ENCODE results near the gene NFS1.

NFS1 gene

GRCh38 chr20:35637276-35637675 lies 61.9 kb downstream of the NFS1 start:
- DNase-seq (ENCODE audit: low spot score), result no peak

- DNase-seq (ENCODE audit: low spot score), result no peak
Measured at GRCh38 chr20:35636095-35636494, 63.1 kb downstream of the NFS1 start.

- DNase-seq (ENCODE audit: low spot score), result no peak
Measured at GRCh38 chr20:35635652-35636051, 63.5 kb downstream of the NFS1 start.

- DNase-seq (ENCODE audit: low spot score), result no peak
Measured at GRCh38 chr20:35632539-35633115, 66.5 kb downstream of the NFS1 start.

GRCh38 chr20:35630636-35631035 lies 68.5 kb downstream of the NFS1 start:
- no peak for DNase-seq (ENCODE audit: low spot score)

GRCh38 chr20:35629427-35630145 lies 69.6 kb downstream of the NFS1 start:
- no peak for DNase-seq (ENCODE audit: low spot score)

- DNase-seq (ENCODE audit: low spot score), result no peak
Measured at GRCh38 chr20:35627121-35627520, 72.0 kb downstream of the NFS1 start.

GRCh38 chr20:35626386-35627001 lies 72.7 kb downstream of the NFS1 start:
- DNase-seq (ENCODE audit: low spot score), result no peak

- no peak for DNase-seq (ENCODE audit: low spot score)
Measured at GRCh38 chr20:35625584-35626385, 73.4 kb downstream of the NFS1 start.

- DNase-seq (ENCODE audit: low spot score), result no peak
Measured at GRCh38 chr20:35621560-35621946, 77.6 kb downstream of the NFS1 start.

- no peak for DNase-seq (ENCODE audit: low spot score)
Measured at GRCh38 chr20:35620818-35621559, 78.2 kb downstream of the NFS1 start.

- DNase-seq (ENCODE audit: low spot score), result peak; percentile 70
Measured at GRCh38 chr20:35619196-35620095, 79.7 kb downstream of the NFS1 start.

GRCh38 chr20:35618263-35619131 lies 80.7 kb downstream of the NFS1 start:
- peak; percentile 23 for DNase-seq (ENCODE audit: low spot score)
